ENCODE data around the gene ITPR2. TPM values are rescaled to one million over a fixed set of nuclear protein-coding genes. Genes with fewer than 3 reads are reported as not detected.
"Not testable (repeated sequence)": the region's sequence is repeated elsewhere in the genome, so short reads cannot be mapped to it uniquely, and the experiment has no call there.

ITPR2 gene
- total RNA-seq, 1 donor from 2014 or later: 28.1 TPM

GRCh38 chr12:26851031-26851809, 18.2 kb upstream of the ITPR2 start:
- DNase-seq (ENCODE audit: low spot score in 2 of 2) (no peak), FAIRE-seq (no peak)

GRCh38 chr12:26848156-26848825, 15.3 kb upstream of the ITPR2 start:
- DNase-seq (ENCODE audit: low spot score in 2 of 2) (no peak), FAIRE-seq (no peak)

GRCh38 chr12:26847431-26847830, 14.4 kb upstream of the ITPR2 start:
- no peak for DNase-seq (ENCODE audit: low spot score in 2 of 2)
- FAIRE-seq: no peak

GRCh38 chr12:26846416-26846815, 13.4 kb upstream of the ITPR2 start:
- no peak for DNase-seq (ENCODE audit: low spot score in 2 of 2)
- FAIRE-seq: no peak

GRCh38 chr12:26845984-26846383, 13.0 kb upstream of the ITPR2 start:
- FAIRE-seq: no peak

GRCh38 chr12:26845057-26845666, 12.2 kb upstream of the ITPR2 start:
- DNase-seq (ENCODE audit: low spot score in 2 of 2): no peak
- FAIRE-seq: peak; percentile 69

More at GRCh38 chr12:26845984-26846383, 13.0 kb upstream of the ITPR2 start:
- no peak for DNase-seq (ENCODE audit: low spot score in 2 of 2)

- no peak for DNase-seq (ENCODE audit: low spot score in 2 of 2)
- no peak for FAIRE-seq
Measured at GRCh38 chr12:26843311-26843710, 10.3 kb upstream of the ITPR2 start.

GRCh38 chr12:26841085-26841484, 8.1 kb upstream of the ITPR2 start:
- FAIRE-seq (no peak), DNase-seq (ENCODE audit: low spot score in 2 of 2) (no peak)

GRCh38 chr12:26839512-26839911, 6.5 kb upstream of the ITPR2 start:
- DNase-seq (ENCODE audit: low spot score in 2 of 2): no peak

GRCh38 chr12:26838888-26839416, 6.0 kb upstream of the ITPR2 start:
- no peak for FAIRE-seq
- no peak for DNase-seq (ENCODE audit: low spot score in 2 of 2)

More at GRCh38 chr12:26839512-26839911, 6.5 kb upstream of the ITPR2 start:
- FAIRE-seq: no peak

GRCh38 chr12:26836201-26836600, 3.2 kb upstream of the ITPR2 start:
- DNase-seq (ENCODE audit: low spot score in 2 of 2): no peak
- no peak for FAIRE-seq

GRCh38 chr12:26834503-26835060, 1.6 kb upstream of the ITPR2 start:
- FAIRE-seq; DNase-seq (ENCODE audit: low spot score in 2 of 2): not testable (repeated sequence)

- DNase-seq (ENCODE audit: low spot score in 2 of 2) (no peak), FAIRE-seq (no peak)
Measured at GRCh38 chr12:26833743-26834490, 923 bp upstream of the ITPR2 start.

GRCh38 chr12:26831951-26832821, 808 bp downstream of the ITPR2 start:
- FAIRE-seq (no peak), DNase-seq (ENCODE audit: low spot score in 2 of 2) (peak; percentile 46 to 58)

- no peak for DNase-seq (ENCODE audit: low spot score in 2 of 2)
- FAIRE-seq: no peak
Measured at GRCh38 chr12:26830783-26831551, 2.0 kb downstream of the ITPR2 start.

- no peak for DNase-seq (ENCODE audit: low spot score in 2 of 2)
- FAIRE-seq: no peak
Measured at GRCh38 chr12:26830363-26830762, 2.6 kb downstream of the ITPR2 start.

- no peak for FAIRE-seq
- no peak for DNase-seq (ENCODE audit: low spot score in 2 of 2)
Measured at GRCh38 chr12:26828280-26829073, 4.5 kb downstream of the ITPR2 start.

- FAIRE-seq: no peak
- no peak for DNase-seq (ENCODE audit: low spot score in 2 of 2)
Measured at GRCh38 chr12:26826437-26826836, 6.6 kb downstream of the ITPR2 start.

All from frontal cortex (tissue), 4 donors.